Karpas-422 (cell line): ENCODE measurements around the gene FRRS1L. TPM values are rescaled to one million over a fixed set of nuclear protein-coding genes. Genes with fewer than 3 reads are reported as not detected.

ENCODE experiments used
- DNase-seq: peaks from one replicate; pipeline ENCODE4 v3.0.0-alpha.2; 2015
- H2AFZ ChIP-seq: fragments of 200-600 bp; sonication (generic); 2 replicates; pipeline ENCODE4 v1.6.1; 2014; ENCODE audit warnings: antibody characterized with exemption, low read length, mixed read lengths
- H3K27ac ChIP-seq: fragments of 200-600 bp; sonication (generic); 2 replicates; pipeline ENCODE4 v1.5.1; 2014; ENCODE audit warnings: mild to moderate bottlenecking, low read length, moderate library complexity
- H3K27me3 ChIP-seq: fragments of 200-600 bp; sonication (generic); 2 replicates; pipeline ENCODE4 v1.6.1; 2014; ENCODE audit warnings: low read length, mixed read lengths
- H3K36me3 ChIP-seq: fragments of 200-600 bp; sonication (generic); 2 replicates; pipeline ENCODE4 v1.6.1; 2014; ENCODE audit warnings: low read length, mixed read lengths; ENCODE audit not compliant: insufficient read depth
- H3K4me1 ChIP-seq: fragments of 200-600 bp; sonication (generic); 2 replicates; pipeline ENCODE4 v1.6.1; 2014; ENCODE audit warnings: mild to moderate bottlenecking, low read length, mixed read lengths
- H3K4me2 ChIP-seq: fragments of 200-600 bp; sonication (generic); 2 replicates; pipeline ENCODE4 v1.6.1; 2014; ENCODE audit warnings: low read length, low read depth, mild to moderate bottlenecking; ENCODE audit not compliant: poor library complexity, severe bottlenecking
- H3K4me3 ChIP-seq: fragments of 200-600 bp; sonication (generic); 2 replicates; pipeline ENCODE4 v1.5.1; 2014; ENCODE audit warnings: mild to moderate bottlenecking, antibody characterized with exemption, low read length, mixed read lengths
- H3K79me2 ChIP-seq: fragments of 200-600 bp; sonication (generic); 2 replicates; pipeline ENCODE4 v1.6.1; 2014; ENCODE audit warnings: mild to moderate bottlenecking, low read length, mixed read lengths
- H3K9ac ChIP-seq: fragments of 200-600 bp; sonication (generic); 2 replicates; pipeline ENCODE4 v1.6.0; 2014; ENCODE audit warnings: low read length
- H3K9me2 ChIP-seq: fragments of 200-600 bp; sonication (generic), shearing (Covaris generic); replicated peaks from 2 replicates; pipeline ENCODE4 v1.6.0; 2014; ENCODE audit warnings: mild to moderate bottlenecking, low read length, moderate library complexity; ENCODE audit not compliant: insufficient read depth
- H3K9me3 ChIP-seq: fragments of 300-700, 200-600 bp; sonication (generic); 2 replicates; pipeline ENCODE4 v1.6.1; 2014; ENCODE audit warnings: low read length, mixed read lengths
- H4K20me1 ChIP-seq: fragments of 200-600 bp; sonication (generic); 2 replicates; pipeline ENCODE4 v1.6.1; 2014; ENCODE audit warnings: mild to moderate bottlenecking, antibody characterized with exemption, low read length, low read depth; ENCODE audit not compliant: insufficient read depth
- total RNA-seq: library from RNA; depleted of rRNA; stranded (reverse); fragments of >200 nt; shearing (Covaris generic); gene quantifications from 2 replicates; pipeline ENCODE4 v1.2.3, GENCODE V29; 2014; ENCODE audit warnings: low replicate concordance

Gene FRRS1L
- total RNA-seq, 1 experiment from 2014 or later = not detected

DNA sequence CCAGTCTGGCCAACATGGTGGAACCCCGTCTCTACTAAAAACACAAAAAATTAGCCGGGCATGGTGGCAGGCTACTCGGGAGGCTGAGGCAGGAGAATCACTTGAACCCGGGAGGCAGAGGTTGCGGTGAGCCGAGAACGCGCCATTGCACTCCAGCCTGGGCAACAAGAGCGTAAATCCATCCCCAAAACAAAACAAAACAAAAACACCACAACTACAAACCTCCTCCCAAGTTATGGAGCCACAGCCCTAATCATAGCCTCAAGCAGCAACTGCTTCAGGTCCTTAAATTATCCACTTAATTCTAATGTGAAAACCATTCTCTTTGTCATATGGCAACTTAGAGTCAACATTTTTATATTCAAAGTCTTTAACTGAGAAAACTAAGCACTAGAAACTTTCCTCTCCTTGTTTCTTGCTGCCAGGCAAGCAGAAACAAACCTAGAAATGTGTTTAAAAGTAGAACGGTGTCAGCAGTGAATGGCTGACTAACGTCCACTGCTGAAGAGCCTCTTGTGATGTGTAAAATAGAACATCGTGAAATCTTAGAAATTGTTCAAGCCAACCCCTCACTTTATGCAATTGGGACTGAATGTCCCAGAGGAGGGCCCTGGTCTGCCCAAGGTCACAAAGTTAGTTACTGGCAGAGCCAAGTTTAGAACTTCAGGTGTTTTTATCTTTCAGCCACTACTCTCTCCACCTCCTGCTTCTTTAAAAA, 53.0 kb downstream of the FRRS1L start:
- H4K20me1 ChIP-seq = peaks cover 32% of the 10 kb centered on the region
- H3K27me3 ChIP-seq = no peaks in the 10 kb centered on the region
- H3K9me3 ChIP-seq = no peaks in the 10 kb centered on the region
- H3K4me3 ChIP-seq = peak overlapping the region; percentile 24; the same call in 1 of the 2 replicates
- H2AFZ ChIP-seq = no peak overlapping the region
- peak overlapping the region; percentile 28 for H3K9ac ChIP-seq
- no peaks in the 10 kb centered on the region for H3K9me2 ChIP-seq
- peaks cover 100% of the 10 kb centered on the region for H3K79me2 ChIP-seq
- peaks cover 5% of the 10 kb centered on the region; the same call in 1 of the 2 replicates for H3K36me3 ChIP-seq
- H3K4me2 ChIP-seq = peak overlapping the region; percentile 47
- peak overlapping the region; percentile 48 for H3K27ac ChIP-seq
- peak; percentile 38 for DNase-seq
- H3K4me1 ChIP-seq = peaks cover 85% of the 10 kb centered on the region

DNA sequence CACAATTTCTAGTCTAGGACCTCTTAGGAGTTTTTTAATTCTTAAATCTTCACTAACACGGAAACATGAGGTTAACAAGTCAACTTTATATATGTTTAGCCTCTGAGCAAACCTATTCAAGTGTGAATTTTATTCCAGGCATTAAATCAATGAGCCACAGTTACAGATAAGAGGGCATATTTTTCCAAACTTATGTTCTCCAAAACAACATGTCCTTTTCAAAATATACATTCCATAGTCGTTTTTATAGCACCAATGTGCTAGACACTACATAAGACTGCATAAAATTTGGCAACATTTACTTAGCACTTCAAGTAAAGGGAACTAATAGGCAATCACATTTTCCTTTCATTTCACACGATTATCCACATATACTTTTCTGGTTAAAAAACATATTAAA, 53.8 kb downstream of the FRRS1L start:
- no peak for DNase-seq
- H4K20me1 ChIP-seq = peaks cover 24% of the 10 kb centered on the region
- H3K79me2 ChIP-seq = peaks cover 100% of the 10 kb centered on the region
- no peak overlapping the region for H3K4me2 ChIP-seq
- H3K9me2 ChIP-seq = no peaks in the 10 kb centered on the region
- H3K9me3 ChIP-seq = no peaks in the 10 kb centered on the region
- peaks cover 91% of the 10 kb centered on the region for H3K4me1 ChIP-seq
- H3K9ac ChIP-seq = no peak overlapping the region
- H3K27me3 ChIP-seq = no peaks in the 10 kb centered on the region
- H3K27ac ChIP-seq = peak overlapping the region; percentile 27; the same call in 1 of the 2 replicates
- H3K36me3 ChIP-seq = peaks cover 5% of the 10 kb centered on the region; the same call in 1 of the 2 replicates
- no peak overlapping the region for H2AFZ ChIP-seq
- no peak overlapping the region for H3K4me3 ChIP-seq

DNA sequence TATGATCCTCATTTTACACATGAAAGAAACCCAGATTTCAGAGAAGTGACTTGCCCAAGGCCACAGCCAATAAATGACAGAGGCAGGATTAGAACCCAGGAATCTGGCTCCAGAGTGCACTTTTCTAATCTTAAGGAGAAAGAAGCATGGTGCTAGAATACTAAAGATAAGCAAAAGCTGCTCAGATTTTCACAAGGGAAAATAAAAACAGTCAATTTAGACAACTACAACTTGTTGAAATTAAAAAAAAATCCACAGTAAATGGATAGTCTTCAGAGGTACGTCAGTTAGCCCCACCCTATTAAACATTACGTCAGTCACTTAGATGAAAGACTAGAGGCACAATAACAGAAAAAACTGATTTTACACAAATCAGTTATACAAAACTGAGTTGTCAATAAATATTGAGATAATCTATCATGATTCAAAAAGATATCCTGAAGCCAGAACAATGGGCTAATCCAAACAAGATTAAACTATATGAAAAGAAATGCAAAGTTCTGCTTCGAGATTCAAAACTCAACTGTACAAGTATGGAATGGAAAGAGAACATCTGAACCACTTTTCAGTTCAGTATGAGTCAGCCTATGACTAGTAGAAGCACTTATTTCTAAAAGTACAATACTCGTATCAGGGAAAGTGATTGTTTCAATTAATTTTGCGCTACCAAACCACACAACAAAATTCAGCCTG, 56.6 kb downstream of the FRRS1L start:
- Histone ChIP-seq H3K9me3 (no peaks in the 10 kb centered on the region), H3K9me2 (no peaks in the 10 kb centered on the region), H3K4me2 (peak overlapping the region; percentile 38), H2AFZ (no peak overlapping the region), H3K4me3 (no peak overlapping the region), H4K20me1 (0 out of 2 replicates have a peak, but pooled peaks cover 4% of the 10 kb centered on the region), H3K9ac (no peak overlapping the region), H3K27me3 (no peaks in the 10 kb centered on the region), H3K36me3 (peaks cover 18% of the 10 kb centered on the region), H3K79me2 (peaks cover 99% of the 10 kb centered on the region), H3K4me1 (peaks cover 71% of the 10 kb centered on the region), H3K27ac (0 out of 2 replicates have a peak overlapping the region, but pooled peaks have one; percentile 20)
- no peak for DNase-seq

DNA sequence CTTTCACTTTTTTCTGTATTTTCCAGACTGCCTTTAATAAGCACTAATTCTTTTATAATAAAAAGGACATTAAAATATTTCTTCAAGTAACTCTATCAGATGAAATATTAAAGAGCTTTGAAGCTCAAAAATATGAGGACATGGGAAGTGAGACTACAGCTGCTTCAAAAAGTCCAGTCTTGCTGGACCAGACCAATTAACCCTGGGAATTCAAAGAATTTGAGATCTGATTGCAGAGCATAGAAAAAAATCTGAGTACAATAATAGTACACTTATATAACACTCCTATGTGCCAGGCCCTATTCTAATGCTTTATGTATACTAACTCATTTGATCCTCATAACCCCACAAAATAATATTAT, 57.1 kb downstream of the FRRS1L start:
- 0 out of 2 replicates have a peak overlapping the region, but pooled peaks have one; percentile 20 for H3K27ac ChIP-seq
- H3K9ac ChIP-seq = no peak overlapping the region
- H3K9me3 ChIP-seq = no peaks in the 10 kb centered on the region
- 0 out of 2 replicates have a peak, but pooled peaks cover 4% of the 10 kb centered on the region for H4K20me1 ChIP-seq
- H3K9me2 ChIP-seq = no peaks in the 10 kb centered on the region
- H3K4me3 ChIP-seq = no peak overlapping the region
- peaks cover 67% of the 10 kb centered on the region for H3K4me1 ChIP-seq
- H3K27me3 ChIP-seq = no peaks in the 10 kb centered on the region
- H3K4me2 ChIP-seq = peak overlapping the region; percentile 38
- H3K79me2 ChIP-seq = peaks cover 99% of the 10 kb centered on the region
- no peak overlapping the region for H2AFZ ChIP-seq
- peaks cover 23% of the 10 kb centered on the region for H3K36me3 ChIP-seq
- no peak for DNase-seq

DNA sequence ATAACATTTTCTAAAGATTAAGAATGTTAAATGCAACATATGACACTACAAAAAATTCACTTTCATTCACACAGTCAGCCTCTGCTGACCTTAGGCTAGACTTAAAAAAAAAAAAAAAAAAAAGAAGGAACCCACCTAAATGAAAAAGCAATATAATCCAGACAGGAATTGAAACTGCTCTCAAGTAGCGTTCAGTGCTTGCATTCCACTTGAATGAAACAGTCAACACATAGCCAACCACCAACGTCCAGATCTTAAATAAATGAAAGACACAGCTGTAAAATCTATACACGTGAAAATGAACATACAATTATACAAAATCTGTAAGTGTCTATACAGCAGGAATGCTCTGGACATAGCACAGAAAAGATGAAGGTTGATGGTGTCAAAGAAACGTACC, 58.7 kb downstream of the FRRS1L start:
- H3K27ac ChIP-seq = peak overlapping the region; percentile 20; the same call in 1 of the 2 replicates
- H4K20me1 ChIP-seq = no peaks in the 10 kb centered on the region
- no peaks in the 10 kb centered on the region for H3K9me2 ChIP-seq
- peaks cover 33% of the 10 kb centered on the region for H3K36me3 ChIP-seq
- no peaks in the 10 kb centered on the region for H3K27me3 ChIP-seq
- no peaks in the 10 kb centered on the region for H3K9me3 ChIP-seq
- H3K4me1 ChIP-seq = peaks cover 57% of the 10 kb centered on the region
- H3K79me2 ChIP-seq = peaks cover 99% of the 10 kb centered on the region
- H3K4me3 ChIP-seq = no peak overlapping the region
- H3K4me2 ChIP-seq = peak overlapping the region; percentile 38
- no peak overlapping the region for H3K9ac ChIP-seq
- DNase-seq = peak; percentile 55
- H2AFZ ChIP-seq = no peak overlapping the region

DNA sequence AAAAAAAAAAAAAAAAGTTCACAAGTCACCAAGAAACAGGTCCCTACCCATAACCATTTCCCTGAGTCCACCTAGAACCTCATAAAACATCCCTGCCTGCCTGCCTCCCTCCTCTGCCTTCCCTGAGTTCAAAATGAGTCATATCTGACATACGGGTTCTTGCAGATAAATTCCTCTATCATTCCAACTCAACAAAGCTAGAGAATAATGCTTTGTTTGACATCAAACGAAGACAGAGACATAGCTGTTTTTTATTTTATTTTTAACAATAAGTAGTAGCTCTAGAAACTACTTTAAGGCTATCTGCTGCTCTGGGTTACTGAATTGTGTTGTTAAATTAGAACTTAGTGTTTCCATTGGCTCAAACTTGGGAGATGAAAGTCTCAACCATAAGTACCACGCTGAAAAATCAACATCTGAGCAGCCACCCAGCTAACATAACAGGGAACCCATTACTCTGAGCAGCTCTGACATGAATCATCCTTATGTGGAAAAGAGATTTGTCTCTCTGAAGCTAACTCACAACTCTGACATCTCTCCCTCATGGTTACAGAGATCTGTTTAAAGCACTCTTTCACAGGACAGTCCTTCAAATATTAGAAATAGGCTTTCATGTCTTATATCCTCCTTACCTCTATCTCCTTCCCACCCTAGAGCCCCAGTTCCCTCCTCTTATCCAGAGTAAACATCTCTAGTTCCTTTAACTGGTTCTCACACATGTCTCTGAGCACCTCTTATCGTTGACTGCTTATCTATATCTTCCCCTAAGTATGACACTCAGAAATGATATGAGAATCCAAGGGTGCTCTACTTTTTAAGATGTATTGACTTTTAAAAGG, 59.4 kb downstream of the FRRS1L start:
- Histone ChIP-seq H3K79me2 (peaks cover 99% of the 10 kb centered on the region), H3K4me3 (no peak overlapping the region), H3K36me3 (peaks cover 38% of the 10 kb centered on the region), H2AFZ (no peak overlapping the region), H3K4me2 (no peak overlapping the region), H3K27ac (no peak overlapping the region), H3K9me3 (no peaks in the 10 kb centered on the region), H4K20me1 (no peaks in the 10 kb centered on the region), H3K4me1 (peaks cover 59% of the 10 kb centered on the region), H3K27me3 (no peaks in the 10 kb centered on the region), H3K9ac (no peak overlapping the region), H3K9me2 (no peaks in the 10 kb centered on the region)
- no peak for DNase-seq

DNA sequence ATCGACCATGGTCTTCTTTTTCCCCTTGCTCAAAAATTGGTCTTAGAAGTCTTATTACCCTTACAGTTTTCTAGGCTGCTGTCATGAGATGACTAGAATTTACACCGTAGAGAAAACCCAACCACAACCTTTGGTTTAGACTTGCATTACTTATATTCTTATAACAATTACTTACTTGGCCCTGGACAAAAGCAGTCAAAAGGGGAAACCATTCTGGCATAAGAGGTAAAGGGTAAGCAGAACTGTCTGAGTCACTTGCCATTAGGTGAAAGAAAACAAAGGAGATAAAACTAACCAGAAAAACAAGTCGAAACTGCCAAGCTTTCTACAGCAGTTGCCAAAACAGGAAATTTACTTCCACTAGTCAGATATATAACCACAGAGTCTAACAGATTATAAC, 65.2 kb downstream of the FRRS1L start:
- no peaks in the 10 kb centered on the region; the same call in none of the 2 replicates for H4K20me1 ChIP-seq
- DNase-seq = no peak
- H3K79me2 ChIP-seq = peaks cover 98% of the 10 kb centered on the region
- no peak overlapping the region for H3K4me3 ChIP-seq
- H3K9me2 ChIP-seq = no peaks in the 10 kb centered on the region
- H3K4me1 ChIP-seq = peaks cover 26% of the 10 kb centered on the region
- no peak overlapping the region for H3K27ac ChIP-seq
- H3K4me2 ChIP-seq = no peak overlapping the region
- peaks cover 49% of the 10 kb centered on the region for H3K36me3 ChIP-seq
- H3K27me3 ChIP-seq = no peaks in the 10 kb centered on the region
- H3K9ac ChIP-seq = no peak overlapping the region
- H2AFZ ChIP-seq = no peak overlapping the region
- H3K9me3 ChIP-seq = no peaks in the 10 kb centered on the region
